ENCODE results near the gene GREB1.

Gene GREB1

DNA sequence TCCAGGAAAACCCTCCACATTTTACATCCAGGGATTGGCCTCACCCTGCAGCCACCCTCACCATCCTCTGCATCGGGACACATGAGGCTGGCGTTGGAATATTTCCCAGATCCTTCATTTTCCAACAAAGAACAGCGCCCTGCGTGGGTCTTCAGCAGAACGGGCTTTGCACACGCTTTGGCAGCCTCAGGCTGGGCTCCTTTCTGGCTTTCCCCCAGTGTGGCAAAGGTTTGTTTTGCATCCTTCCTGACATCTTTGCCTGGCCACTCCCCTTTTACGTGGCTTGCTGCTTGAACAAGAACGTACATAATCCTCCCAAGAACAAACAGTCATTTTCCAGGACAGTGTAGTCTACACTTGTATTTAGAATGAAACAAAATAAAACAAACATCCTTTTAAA, 25.6 kb upstream of the GREB1 start:
- no peak for DNase-seq (ENCODE audit: low read depth)
- no peak overlapping the region for H3K4me3 ChIP-seq (ENCODE audit: control insufficient read depth, low read depth, low read length)
- TF ChIP-seq, protein P1, sequence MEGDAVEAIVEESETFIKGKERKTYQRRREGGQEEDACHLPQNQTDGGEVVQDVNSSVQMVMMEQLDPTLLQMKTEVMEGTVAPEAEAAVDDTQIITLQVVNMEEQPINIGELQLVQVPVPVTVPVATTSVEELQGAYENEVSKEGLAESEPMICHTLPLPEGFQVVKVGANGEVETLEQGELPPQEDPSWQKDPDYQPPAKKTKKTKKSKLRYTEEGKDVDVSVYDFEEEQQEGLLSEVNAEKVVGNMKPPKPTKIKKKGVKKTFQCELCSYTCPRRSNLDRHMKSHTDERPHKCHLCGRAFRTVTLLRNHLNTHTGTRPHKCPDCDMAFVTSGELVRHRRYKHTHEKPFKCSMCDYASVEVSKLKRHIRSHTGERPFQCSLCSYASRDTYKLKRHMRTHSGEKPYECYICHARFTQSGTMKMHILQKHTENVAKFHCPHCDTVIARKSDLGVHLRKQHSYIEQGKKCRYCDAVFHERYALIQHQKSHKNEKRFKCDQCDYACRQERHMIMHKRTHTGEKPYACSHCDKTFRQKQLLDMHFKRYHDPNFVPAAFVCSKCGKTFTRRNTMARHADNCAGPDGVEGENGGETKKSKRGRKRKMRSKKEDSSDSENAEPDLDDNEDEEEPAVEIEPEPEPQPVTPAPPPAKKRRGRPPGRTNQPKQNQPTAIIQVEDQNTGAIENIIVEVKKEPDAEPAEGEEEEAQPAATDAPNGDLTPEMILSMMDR (conservative IDR thresholded peaks at IDR 0.05; ENCODE audit: control insufficient read depth, insufficient read depth, low read depth, low read length) = no peak

DNA sequence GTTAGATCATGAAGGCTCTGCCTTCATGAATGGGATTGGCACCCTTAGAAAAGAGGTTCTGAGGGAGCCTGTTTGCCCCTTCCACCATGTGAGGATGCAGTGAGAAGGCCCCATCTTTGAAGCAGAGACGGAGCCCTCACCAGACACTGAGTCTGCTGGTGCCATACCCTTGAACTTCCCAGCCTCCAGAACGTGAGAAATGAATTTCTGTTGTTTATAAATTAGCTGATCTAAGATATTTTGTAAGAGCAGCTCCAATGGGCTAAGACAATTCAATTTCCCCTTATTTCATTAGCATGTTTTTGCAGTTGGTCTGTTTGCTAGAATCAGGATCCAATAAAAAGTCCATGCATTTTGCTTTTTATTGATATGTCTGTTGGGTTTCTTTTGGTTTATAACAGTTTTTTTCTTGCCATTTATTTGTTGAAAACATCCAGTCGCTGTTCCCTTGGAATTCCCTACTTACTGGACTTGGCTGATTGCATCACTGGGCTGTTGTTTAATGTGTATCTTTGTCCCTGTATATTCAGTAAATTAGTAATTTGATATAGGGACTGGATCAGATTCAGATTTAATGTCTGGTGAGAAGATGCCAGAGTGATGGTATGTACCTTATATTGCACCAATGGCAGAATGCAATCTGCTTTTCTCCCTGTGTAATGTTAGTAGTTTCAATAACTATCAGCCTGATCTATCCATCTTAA, 24.0 kb upstream of the GREB1 start:
- no peak overlapping the region for H3K4me3 ChIP-seq (ENCODE audit: control insufficient read depth, low read depth, low read length)
- DNase-seq (ENCODE audit: low read depth) = no peak
- TF ChIP-seq, protein P1 (conservative IDR thresholded peaks at IDR 0.05; ENCODE audit: control insufficient read depth, insufficient read depth, low read depth, low read length) = no peak

DNA sequence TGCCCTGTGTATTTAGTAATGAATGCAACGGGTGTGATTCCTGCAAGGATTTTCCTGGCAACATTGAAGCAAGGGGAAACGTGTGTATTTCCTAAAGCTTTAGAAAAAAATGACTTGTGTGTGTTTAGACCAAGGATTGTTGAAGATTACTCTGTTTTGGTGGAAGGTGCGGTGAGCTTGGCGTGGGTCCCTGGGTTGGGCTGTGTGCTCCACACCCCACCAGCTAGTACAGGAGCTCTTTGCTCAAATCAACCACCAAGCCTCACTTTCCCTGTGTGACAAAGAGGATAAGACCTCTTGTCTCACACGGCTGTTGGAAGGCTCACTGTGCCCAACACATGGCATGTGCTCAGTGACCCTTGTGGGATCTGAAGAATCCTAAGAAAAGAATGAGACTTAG, 21.4 kb upstream of the GREB1 start:
- no peak for DNase-seq (ENCODE audit: low read depth)
- TF ChIP-seq, protein P1 (conservative IDR thresholded peaks at IDR 0.05; ENCODE audit: control insufficient read depth, insufficient read depth, low read depth, low read length) = no peak

DNA sequence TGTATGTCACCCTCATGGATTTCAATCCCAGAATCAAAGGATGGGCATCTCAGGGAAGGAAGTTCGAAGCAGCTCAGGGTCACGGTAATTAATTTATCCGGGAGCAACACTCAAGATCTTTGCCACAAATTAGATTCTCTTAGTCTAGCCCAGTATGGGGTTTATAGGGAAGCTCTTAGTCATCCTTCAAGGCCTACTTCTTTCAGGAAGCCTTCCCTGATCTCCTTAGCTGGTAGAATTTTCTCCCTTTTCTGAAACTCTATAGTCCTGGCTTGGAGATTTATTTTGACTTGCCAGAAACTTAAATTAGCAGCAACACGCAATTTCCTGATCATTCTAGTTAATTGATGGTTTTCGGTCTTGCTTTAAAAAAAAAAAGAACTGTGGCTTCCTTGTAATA, 20.5 kb upstream of the GREB1 start:
- H3K4me3 ChIP-seq (ENCODE audit: control insufficient read depth, low read depth, low read length) = no peak overlapping the region
- no peak for DNase-seq (ENCODE audit: low read depth)
- TF ChIP-seq, protein P1 (conservative IDR thresholded peaks at IDR 0.05; ENCODE audit: control insufficient read depth, insufficient read depth, low read depth, low read length) = no peak

More for the DNA sequence above, 21.4 kb upstream of the GREB1 start:
- H3K4me3 ChIP-seq (ENCODE audit: control insufficient read depth, low read depth, low read length) = no peak overlapping the region

DNA sequence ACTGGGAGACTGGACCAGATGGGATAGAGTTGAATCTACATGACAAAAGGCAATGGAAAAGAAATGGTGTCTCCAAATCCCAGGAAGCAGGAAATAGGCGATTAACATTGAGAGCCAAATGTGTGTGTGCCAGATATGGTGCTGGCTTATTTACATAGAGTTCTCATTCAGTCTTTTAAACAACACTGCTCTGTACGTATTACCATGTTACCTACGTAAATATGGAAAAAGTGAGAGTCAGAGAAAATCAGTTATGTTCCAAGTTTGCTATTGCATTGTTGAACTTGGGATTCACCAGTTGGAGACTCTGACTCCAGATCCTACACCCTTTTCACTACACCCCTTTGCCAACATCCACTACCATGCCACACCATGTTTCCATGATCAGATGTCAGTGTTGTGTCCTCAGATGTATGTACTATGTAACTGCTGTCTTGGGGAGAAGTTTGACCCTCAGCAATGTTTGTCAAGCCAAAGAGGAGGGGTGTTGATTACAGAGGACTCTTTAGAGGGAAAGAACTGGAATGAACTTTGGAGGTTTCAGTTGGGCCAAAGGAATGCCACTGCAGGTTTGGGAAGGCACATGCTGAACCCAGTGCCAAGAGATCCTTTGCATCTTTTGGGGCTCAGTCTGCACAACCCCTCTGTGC, 19.6 kb upstream of the GREB1 start:
- H3K4me3 ChIP-seq (ENCODE audit: control insufficient read depth, low read depth, low read length) = no peak overlapping the region
- TF ChIP-seq, protein P1 (conservative IDR thresholded peaks at IDR 0.05; ENCODE audit: control insufficient read depth, insufficient read depth, low read depth, low read length) = no peak

DNA sequence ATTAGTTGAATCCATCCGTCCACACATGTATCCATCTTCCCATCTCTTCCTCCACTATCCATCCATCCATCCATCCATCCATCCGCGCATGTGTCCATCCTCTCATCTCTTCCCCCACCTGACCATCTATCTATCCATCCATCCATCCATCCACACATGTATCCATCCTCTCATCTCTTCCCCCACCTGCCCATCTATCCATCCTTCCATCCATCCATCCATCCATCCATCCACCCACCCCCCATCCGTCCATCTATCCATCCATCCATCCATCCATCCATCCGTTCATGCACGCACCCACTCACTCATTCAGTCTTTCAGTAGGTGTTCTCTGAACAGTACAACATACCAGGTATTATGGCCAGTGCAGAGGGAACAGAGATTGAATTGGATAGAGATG, 18.9 kb upstream of the GREB1 start:
- DNase-seq (ENCODE audit: low read depth) = no peak
- TF ChIP-seq, protein P1 (conservative IDR thresholded peaks at IDR 0.05; ENCODE audit: control insufficient read depth, insufficient read depth, low read depth, low read length) = no peak
- no peak overlapping the region for H3K4me3 ChIP-seq (ENCODE audit: control insufficient read depth, low read depth, low read length)

More for the DNA sequence above, 19.6 kb upstream of the GREB1 start:
- no peak for DNase-seq (ENCODE audit: low read depth)
